ENCODE results near the gene ADPRS. TPM values are rescaled to one million over a fixed set of nuclear protein-coding genes. Genes with fewer than 3 reads are reported as not detected.

ADPRS gene
- total and polyA plus RNA-seq, 9 of the 15 experiments (the other 6 are each of a cell fraction or from before 2014, with no cell fraction given), result 5.9 to 40.0 (median 27.4) TPM

DNA sequence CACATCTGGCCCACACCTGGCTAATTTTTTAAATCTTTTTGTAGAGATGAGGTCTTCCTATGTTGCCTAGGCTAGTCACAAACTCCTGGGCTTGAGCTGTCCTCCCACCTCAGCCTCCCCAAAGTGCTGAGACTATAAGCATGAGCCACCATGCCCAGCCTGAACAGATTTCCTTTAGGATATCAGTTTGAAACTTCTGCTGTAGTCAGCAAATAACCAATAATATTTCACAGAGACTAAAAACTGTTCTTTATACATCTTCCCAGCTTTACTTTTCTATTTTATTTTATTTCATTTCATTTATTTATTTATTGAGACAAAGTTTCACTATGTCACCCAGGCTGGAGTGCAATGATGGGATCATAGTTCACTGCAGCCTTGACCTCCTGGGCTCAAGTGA lies 34.7 kb upstream of the ADPRS start:
- intact Hi-C loops (cut with micrococcal nuclease), result no loop called here
- H3K9me1 ChIP-seq (ENCODE audit: control insufficient read depth, insufficient read depth, low read length), result no peaks in the 10 kb centered on the region
- no peaks in the 10 kb centered on the region for H3K79me2 ChIP-seq (ENCODE audit: control insufficient read depth, insufficient read depth, low read length)
- no peaks in the 10 kb centered on the region for H3K4me1 ChIP-seq (replicated peaks in 1 of 2; ENCODE audit: control insufficient read depth in 2 of 2, insufficient read depth in 2 of 2, low read length in 2 of 2)
- H3K4me3 ChIP-seq, result no peak overlapping the region
- POLR2A ChIA-PET, result interaction anchor here (1.1 to 2.0 kb wide), 4 partner anchors 11 to 208 kb away, joined by 3 to 9 read pairs (median 6); no protein-coding TSS in a partner anchor
- in situ Hi-C loops (cut with MboI), result no loop called here
- no peak overlapping the region for H3K27ac ChIP-seq (ENCODE audit: extremely low read depth, low read depth, low read length)
- no peak overlapping the region for H3K4me2 ChIP-seq (ENCODE audit: insufficient read depth, low read length)
- H3K9ac ChIP-seq (ENCODE audit: insufficient read depth in 1 of 2, low read depth in 2 of 2, low read length in 2 of 2), result no peak overlapping the region
- H2AFZ ChIP-seq (ENCODE audit: low read depth, low read length), result no peak overlapping the region
- CTCF ChIA-PET (ENCODE audit: low intra/inter-chr PET ratio), result no interaction called here
- no peaks in the 10 kb centered on the region for H4K20me1 ChIP-seq (replicated peaks; ENCODE audit: control insufficient read depth, insufficient read depth, low read length)
- BruUV-seq (replicated peaks), result no TSS peak
- no peaks in the 10 kb centered on the region for H3K9me3 ChIP-seq (replicated peaks; ENCODE audit: control insufficient read depth, insufficient read depth, low read depth, low read length)
- H3K36me3 ChIP-seq (ENCODE audit: control insufficient read depth, insufficient read depth, low read length), result peaks cover 18% of the 10 kb centered on the region; the same call in 2 of the 3 replicates
- no peaks in the 10 kb centered on the region for H3K27me3 ChIP-seq (ENCODE audit: control insufficient read depth in 2 of 2, insufficient read depth in 2 of 2, low read length in 2 of 2)
- no peak for ATAC-seq
- no peak for DNase-seq (ENCODE audit: extremely low read depth in 1 of 4, low spot score in 3 of 4)
- FAIRE-seq, result no peak
- no peak for TF ChIP-seq NUFIP1 (IDR thresholded peaks at IDR 0.05; ENCODE audit: partially characterized antibody)
- TF ChIP-seq PHTF2 (CRISPR knock-in tag; IDR thresholded peaks at IDR 0.05), result no peak
- TF ChIP-seq ZNF217 (CRISPR knock-in tag; IDR thresholded peaks at IDR 0.05), result no peak
- no peak for TF ChIP-seq ZNF780A (CRISPR knock-in tag; IDR thresholded peaks at IDR 0.05)
- no peak for TF ChIP-seq PTRF (tag; IDR thresholded peaks at IDR 0.05)
- no peak for TF ChIP-seq ZNF398 (CRISPR knock-in tag; IDR thresholded peaks at IDR 0.05)
- peak; percentile 46 for TF ChIP-seq MAFK (IDR thresholded peaks at IDR 0.05; ENCODE audit: low read length)
- TF ChIP-seq CHAMP1 (IDR thresholded peaks at IDR 0.05), result no peak
- peak; percentile 40; the same call in 1 of the 2 replicates for TF ChIP-seq C11orf30 (IDR thresholded peaks at IDR 0.05; ENCODE audit: low read depth)
- no peak for TF ChIP-seq TEAD2 (tag; IDR thresholded peaks at IDR 0.05)
- TF ChIP-seq MAFF (IDR thresholded peaks at IDR 0.05; ENCODE audit: low read length), result peak; percentile 53
- TF ChIP-seq ZNF436 (CRISPR knock-in tag; IDR thresholded peaks at IDR 0.05), result no peak
- no peak for TF ChIP-seq ZNF12 (CRISPR knock-in tag; IDR thresholded peaks at IDR 0.05)
- TF ChIP-seq STAT6 (CRISPR knock-in tag; IDR thresholded peaks at IDR 0.05), result no peak
- TF ChIP-seq ZFPM2 (CRISPR knock-in tag; IDR thresholded peaks at IDR 0.05), result no peak
- TF ChIP-seq SAP30 (IDR thresholded peaks at IDR 0.05; ENCODE audit: borderline replicate concordance, insufficient read depth, low read depth, low read length, poor library complexity, severe bottlenecking), result no peak
- peak; percentile 78 for TF ChIP-seq ZNF316 (IDR thresholded peaks at IDR 0.05)
- TF ChIP-seq BRD9 (IDR thresholded peaks at IDR 0.05; ENCODE audit: low read depth, partially characterized antibody), result no peak
